Cardiac fibroblast (primary cell): ENCODE data around the gene TRMT44.

Experiments used
- DNase-seq, 2 donors: peaks; one replicate each; pipeline versions ENCODE4 v3.0.0 to v3.0.0-alpha.2; 2010; ENCODE audit warnings: low read depth in 2 of 2
- H3K4me3 ChIP-seq, 2 donors: replicated peaks in 1 of 2; 1 replicate in 1 of 2; 2 replicates in 1 of 2; pipeline ENCODE4 v1.5.1; 2011; ENCODE audit warnings: low read depth in 2 of 2, low read length in 2 of 2, mild to moderate bottlenecking in 2 of 2, moderate library complexity in 1 of 2
- TF ChIP-seq, protein P1 (sequence below): IDR thresholded peaks from one replicate; pipeline ENCODE4 v1.5.1; 2011; ENCODE audit warnings: low read depth, mild to moderate bottlenecking, low read length, inconsistent platforms

TRMT44 gene, protein sequence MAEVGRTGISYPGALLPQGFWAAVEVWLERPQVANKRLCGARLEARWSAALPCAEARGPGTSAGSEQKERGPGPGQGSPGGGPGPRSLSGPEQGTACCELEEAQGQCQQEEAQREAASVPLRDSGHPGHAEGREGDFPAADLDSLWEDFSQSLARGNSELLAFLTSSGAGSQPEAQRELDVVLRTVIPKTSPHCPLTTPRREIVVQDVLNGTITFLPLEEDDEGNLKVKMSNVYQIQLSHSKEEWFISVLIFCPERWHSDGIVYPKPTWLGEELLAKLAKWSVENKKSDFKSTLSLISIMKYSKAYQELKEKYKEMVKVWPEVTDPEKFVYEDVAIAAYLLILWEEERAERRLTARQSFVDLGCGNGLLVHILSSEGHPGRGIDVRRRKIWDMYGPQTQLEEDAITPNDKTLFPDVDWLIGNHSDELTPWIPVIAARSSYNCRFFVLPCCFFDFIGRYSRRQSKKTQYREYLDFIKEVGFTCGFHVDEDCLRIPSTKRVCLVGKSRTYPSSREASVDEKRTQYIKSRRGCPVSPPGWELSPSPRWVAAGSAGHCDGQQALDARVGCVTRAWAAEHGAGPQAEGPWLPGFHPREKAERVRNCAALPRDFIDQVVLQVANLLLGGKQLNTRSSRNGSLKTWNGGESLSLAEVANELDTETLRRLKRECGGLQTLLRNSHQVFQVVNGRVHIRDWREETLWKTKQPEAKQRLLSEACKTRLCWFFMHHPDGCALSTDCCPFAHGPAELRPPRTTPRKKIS

GRCh38 chr4:8440492-8441311 lies at the start of gene TRMT44, which contains the start of gene ACOX3:
TRMT44 (plus strand) TSS chr4:8440777; CDS start chr4:8440823, 46 bp downstream.
ACOX3 (minus strand) TSS chr4:8440723; CDS start chr4:8416521, 24,202 bp downstream.
- peak; percentile 93 to 95 for DNase-seq
- TF ChIP-seq, protein P1, sequence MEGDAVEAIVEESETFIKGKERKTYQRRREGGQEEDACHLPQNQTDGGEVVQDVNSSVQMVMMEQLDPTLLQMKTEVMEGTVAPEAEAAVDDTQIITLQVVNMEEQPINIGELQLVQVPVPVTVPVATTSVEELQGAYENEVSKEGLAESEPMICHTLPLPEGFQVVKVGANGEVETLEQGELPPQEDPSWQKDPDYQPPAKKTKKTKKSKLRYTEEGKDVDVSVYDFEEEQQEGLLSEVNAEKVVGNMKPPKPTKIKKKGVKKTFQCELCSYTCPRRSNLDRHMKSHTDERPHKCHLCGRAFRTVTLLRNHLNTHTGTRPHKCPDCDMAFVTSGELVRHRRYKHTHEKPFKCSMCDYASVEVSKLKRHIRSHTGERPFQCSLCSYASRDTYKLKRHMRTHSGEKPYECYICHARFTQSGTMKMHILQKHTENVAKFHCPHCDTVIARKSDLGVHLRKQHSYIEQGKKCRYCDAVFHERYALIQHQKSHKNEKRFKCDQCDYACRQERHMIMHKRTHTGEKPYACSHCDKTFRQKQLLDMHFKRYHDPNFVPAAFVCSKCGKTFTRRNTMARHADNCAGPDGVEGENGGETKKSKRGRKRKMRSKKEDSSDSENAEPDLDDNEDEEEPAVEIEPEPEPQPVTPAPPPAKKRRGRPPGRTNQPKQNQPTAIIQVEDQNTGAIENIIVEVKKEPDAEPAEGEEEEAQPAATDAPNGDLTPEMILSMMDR = no peak
- peak within 1 kb of the TSS; percentile 73 to 99 for H3K4me3 ChIP-seq

GRCh38 chr4:8391071-8391470 lies 49.5 kb upstream of the TRMT44 start:
- DNase-seq = no peak
- TF ChIP-seq, protein P1 = no peak
- no peak overlapping the region for H3K4me3 ChIP-seq

DNA sequence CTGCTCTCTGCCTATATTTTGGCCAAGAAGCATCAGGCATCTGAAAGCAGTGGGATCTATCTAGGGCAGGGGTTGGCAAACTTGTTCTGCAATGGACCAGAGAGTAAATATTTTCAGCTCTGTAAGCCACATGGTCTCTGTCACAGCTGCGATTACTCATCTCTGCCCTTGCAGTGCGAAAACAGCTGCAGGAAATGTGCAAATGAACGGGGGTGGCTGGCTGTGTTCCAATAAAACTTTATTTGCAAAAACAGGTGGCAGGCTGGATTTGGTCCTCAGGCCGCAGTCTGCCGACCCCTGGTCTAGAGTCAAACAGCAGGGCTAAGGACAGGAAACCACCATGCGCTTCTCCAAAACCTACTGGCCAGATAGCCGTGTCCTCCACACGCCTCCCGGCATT lies 48.6 kb upstream of the TRMT44 start:
- DNase-seq = peak; percentile 89 to 93
- TF ChIP-seq, protein P1 = no peak

DNA sequence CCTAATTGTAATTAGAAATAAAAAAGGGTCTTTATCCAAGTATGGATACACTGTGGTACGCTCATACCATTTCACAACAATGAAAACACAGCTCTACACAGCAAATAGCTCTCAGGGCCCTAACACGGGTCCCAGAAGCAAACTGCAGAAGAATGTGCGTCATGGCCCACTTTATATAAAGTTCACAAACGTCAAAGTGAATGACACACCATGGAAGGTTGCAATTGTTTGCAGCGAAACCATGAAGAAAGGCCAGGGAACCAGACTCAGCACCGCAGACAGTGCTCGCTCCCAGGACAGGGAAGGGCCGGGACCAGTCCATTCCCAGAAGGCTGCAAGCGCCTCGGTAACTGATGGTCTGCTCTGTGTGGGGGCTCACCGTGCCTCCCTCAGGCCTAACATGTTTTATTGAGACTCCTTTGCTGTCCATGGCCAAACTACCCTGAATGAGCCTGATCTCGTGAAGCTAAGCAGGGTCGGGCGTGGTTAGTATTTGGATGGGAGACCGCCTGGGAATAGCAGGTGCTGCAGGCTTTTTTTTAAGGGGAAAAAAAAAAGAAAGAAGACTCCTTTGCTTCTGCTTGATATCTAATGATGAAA lies 47.9 kb upstream of the TRMT44 start:
- H3K4me3 ChIP-seq = no peak overlapping the region
- DNase-seq = peak; percentile 9 to 40
- TF ChIP-seq, protein P1 = no peak

More for the DNA sequence above, 48.6 kb upstream of the TRMT44 start:
- H3K4me3 ChIP-seq = no peak overlapping the region

GRCh38 chr4:8393593-8394038 lies 47.0 kb upstream of the TRMT44 start:
- peak; percentile 95 to 97 for DNase-seq
- TF ChIP-seq, protein P1 = peak; percentile 43
- no peak overlapping the region for H3K4me3 ChIP-seq

DNA sequence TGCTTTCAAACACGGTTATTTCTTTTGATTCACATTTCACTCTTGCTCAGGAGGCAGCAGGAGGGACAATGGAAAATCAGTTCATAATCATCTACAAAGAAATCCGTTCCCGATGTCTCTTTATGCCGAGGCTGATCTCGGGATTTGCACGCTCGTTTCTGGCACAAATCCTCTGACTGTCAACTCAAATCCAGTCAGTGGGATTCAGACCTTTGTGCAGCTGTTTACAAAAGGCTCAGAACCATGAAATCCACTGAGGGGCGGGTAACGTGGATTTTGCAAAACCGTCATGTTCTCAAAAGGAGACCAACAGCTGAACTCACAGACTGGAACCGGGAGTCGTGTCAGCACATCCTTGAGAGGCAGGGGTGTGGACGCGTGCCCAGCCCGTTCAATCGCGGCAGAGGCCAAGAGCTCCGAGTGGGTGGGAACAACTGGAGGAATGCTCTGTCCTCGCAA lies 46.5 kb upstream of the TRMT44 start:
- no peak overlapping the region for H3K4me3 ChIP-seq
- TF ChIP-seq, protein P1 = no peak
- DNase-seq = peak; percentile 34 to 84
